Subcutaneous adipose tissue (tissue), 4 donors: Measurements from ENCODE around the gene BAIAP3. TPM values are rescaled to one million over a fixed set of nuclear protein-coding genes. Genes with fewer than 3 reads are reported as not detected.

Source experiments
- CTCF ChIP-seq: fragments of 450-650 bp; IDR thresholded peaks from one replicate; pipeline ENCODE4 v1.5.1; 2016; ENCODE audit warnings: low read depth, mild to moderate bottlenecking, control low read depth, antibody characterized with exemption, moderate library complexity
- total RNA-seq, 4 donors: library from RNA; depleted of rRNA; stranded (reverse); fragments of >200 nt; gene quantifications; one replicate each; pipeline ENCODE4 v1.1.0, GENCODE V29; 2016

Gene BAIAP3
- total RNA-seq, 4 donors from 2014 or later = 0.98 to 8.5 (median 2.5) TPM

- no peak for TF ChIP-seq CTCF
Observed at GRCh38 chr16:1367486-1368174, 34.2 kb downstream of the BAIAP3 start.

DNA sequence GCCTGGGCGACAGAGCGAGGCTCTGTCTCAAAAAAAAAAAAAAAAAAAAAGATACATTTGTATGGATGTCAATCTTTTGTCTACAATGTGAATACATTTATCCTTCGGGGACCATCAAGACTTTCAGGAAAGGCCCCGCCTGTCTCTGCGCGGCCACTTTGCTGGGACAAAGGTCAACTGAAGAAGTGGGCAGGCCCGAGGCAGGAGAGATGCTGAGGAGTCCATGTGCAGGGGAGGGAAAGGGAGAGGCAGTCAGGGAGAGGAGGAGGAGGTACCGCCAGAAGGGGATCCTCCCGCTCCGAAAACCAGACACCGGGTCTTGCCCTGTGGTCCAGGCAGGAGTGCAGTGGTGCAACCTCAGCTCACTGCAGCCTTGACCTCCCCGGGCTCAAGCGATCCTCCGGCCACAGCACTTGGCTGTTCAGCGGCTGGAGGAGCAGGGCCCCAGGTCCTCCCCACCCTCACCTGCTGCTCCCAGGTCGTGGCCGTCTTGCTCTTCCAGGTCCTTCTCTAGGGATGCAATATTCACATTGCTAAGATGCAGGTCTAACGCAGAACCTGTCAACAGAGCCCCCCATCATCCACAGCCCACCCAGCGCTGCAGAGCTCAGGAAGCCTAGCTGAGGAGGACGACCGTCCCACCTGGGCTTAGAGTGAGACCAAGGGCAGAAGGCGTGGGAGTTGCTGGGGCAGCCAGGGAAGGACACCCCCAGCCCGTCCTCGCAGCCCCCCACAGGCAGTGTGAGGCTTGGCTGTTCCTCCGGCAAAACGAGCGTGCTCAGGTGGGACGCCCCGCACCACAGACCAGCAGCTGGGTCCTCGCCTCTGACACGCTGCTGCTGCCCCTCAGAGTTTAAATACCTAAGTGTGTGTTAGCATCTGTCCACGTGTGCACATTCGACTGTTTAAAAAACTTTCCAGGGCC, 37.9 kb downstream of the BAIAP3 start:
- TF ChIP-seq CTCF = no peak

DNA sequence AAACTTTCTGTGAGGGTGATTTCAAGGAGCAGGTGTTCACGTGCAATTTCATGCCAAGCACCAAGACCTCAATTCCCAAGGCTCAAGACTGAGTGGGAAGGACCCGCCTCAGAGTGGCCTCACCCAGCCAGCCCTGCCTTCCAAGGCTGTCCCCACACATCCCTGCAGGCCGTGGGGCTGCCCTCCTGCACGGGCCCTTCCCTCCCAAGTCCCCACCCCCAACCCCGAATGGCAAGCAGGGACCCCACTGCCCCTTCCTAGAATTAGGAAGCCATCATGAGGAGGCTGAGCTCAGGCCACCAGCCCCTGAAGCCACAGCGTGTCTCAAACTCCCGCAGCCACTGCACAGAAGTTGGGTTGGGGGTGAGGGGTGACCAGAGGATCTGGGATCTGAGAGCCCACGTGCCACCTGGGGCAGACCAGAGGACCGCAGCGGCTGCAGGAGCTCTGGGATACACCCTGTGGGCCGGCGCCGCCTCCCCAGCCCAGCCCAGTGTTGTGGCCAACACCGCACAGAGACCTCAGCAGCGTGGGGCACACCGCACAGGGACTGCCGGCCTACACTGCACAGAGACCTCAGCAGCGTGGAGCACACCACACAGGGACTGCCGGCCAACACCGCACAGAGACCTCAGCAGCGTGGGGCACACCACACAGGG, 39.0 kb downstream of the BAIAP3 start:
- TF ChIP-seq CTCF = no peak

DNA sequence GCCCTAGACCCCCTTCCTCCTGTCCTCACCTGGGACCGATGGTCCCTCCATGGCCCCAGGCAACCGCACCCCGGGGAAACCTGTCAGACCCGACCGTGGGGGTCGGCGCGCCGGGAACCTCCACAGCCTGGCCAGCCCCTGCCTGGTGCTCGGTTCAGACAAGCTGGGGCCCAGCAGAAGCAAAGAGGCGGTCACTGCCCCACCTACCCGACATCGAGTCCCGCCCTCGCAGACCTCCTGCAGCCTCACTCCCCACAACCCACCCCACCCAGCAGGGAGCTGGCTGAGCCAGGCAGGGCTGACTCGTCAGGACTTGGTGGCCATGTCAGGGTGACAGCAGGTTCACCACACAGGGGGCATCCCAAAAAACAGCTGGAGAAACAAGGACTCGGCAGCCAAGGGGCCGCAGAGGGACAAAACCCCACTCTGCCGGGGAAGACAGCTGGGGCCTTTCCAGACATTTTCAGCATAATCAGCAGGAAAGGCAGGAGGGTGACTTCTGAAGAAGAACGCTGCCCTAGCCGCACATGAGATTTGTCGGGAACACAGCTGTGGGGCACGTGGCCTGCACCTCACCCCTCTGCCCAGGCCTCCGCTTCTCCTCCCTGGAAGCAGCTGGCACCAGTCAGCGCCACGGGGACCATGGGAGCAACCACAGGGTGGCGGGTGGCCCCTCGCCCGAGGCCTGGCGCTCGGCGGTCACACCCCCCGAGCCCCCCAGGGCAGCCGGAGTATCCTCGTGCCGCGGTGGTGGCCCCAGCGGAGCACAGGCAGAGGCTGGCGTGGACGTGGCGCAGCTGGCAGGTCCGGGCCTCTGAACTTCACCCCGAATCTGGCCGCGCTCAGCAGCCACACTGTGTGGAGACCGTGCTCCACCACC, 41.2 kb downstream of the BAIAP3 start:
- TF ChIP-seq CTCF = no peak

DNA sequence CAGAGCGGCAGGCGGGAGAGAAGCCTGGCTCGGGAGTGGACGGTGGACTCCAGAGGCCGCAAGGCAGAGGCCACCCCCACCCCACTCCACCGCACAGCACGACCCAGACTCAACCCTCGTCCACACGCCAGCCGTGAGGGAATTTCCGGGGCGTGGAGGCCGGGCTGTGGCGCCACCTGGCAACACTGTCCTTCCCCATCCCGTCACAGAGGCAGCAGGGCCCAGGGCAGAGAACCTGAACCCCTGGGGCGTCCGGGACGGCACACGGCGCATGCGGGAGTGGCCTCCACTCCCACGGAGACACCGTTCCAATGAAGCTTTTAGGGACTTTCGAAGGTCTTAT, 41.8 kb downstream of the BAIAP3 start:
- no peak for TF ChIP-seq CTCF

GRCh38 chr16:1375741-1376410, 42.4 kb downstream of the BAIAP3 start:
- TF ChIP-seq CTCF = no peak
